Keratinocyte (primary cell): ENCODE results near the gene TMEM217. TPM values are rescaled to one million over a fixed set of nuclear protein-coding genes. Genes with fewer than 3 reads are reported as not detected.

ENCODE experiments used
- DNase-seq: peaks from one replicate; pipeline ENCODE4 v3.0.0-alpha.2; 2011; ENCODE audit warnings: low read depth, missing footprints, low spot score
- FAIRE-seq: peaks from 2 replicates; lab custom pipeline; 2011; peaks lifted over from hg19 to GRCh38; lab: Jason Lieb, UNC
- H2AFZ ChIP-seq: 2 replicates; pipeline ENCODE4 v1.6.0; 2012; ENCODE audit warnings: low read length, control low read depth, inconsistent platforms; ENCODE audit not compliant: control insufficient read depth
- H3K27ac ChIP-seq: 2 replicates; pipeline ENCODE4 v1.5.1; 2011; ENCODE audit warnings: low read length; ENCODE audit not compliant: control insufficient read depth, insufficient read depth
- H3K27me3 ChIP-seq: 3 replicates; pipeline ENCODE4 v1.6.0; 2011; ENCODE audit warnings: low read length; ENCODE audit not compliant: control insufficient read depth, insufficient read depth; ENCODE audit errors: extremely low read depth
- H3K36me3 ChIP-seq, 2 experiments: 2 replicates in 1 of 2; 3 replicates in 1 of 2; pipeline ENCODE4 v1.5.1; 2011; ENCODE audit warnings: low read length in 2 of 2, mild to moderate bottlenecking in 1 of 2; ENCODE audit not compliant: control insufficient read depth in 2 of 2, insufficient read depth in 2 of 2; ENCODE audit errors: extremely low read depth in 1 of 2
- H3K4me1 ChIP-seq: 3 replicates; pipeline ENCODE4 v1.5.1; 2011; ENCODE audit warnings: low read length; ENCODE audit not compliant: control insufficient read depth, insufficient read depth; ENCODE audit errors: extremely low read depth
- H3K4me2 ChIP-seq: 3 replicates; pipeline ENCODE4 v1.6.0; 2011; ENCODE audit warnings: low read depth, low read length; ENCODE audit not compliant: control insufficient read depth, insufficient read depth; ENCODE audit errors: extremely low read depth
- H3K4me3 ChIP-seq, 3 experiments: fragments of 200-600 bp in 1 of 3; sonication (generic) in 1 of 3; 2 replicates in 2 of 3; 3 replicates in 1 of 3; pipeline ENCODE4 v1.5.1; 2011 to 2016; ENCODE audit warnings: low read length in 3 of 3, mild to moderate bottlenecking in 3 of 3, control low read depth in 2 of 3, inconsistent platforms in 1 of 3, low read depth in 1 of 3, mixed read lengths in 1 of 3, mixed run types in 1 of 3, moderate library complexity in 1 of 3; ENCODE audit not compliant: control insufficient read depth in 2 of 3, insufficient read depth in 2 of 3; ENCODE audit errors: extremely low read depth in 1 of 3
- H3K79me2 ChIP-seq: 2 replicates; pipeline ENCODE4 v1.6.0; 2012; ENCODE audit warnings: low read length; ENCODE audit not compliant: control insufficient read depth, insufficient read depth
- H3K9ac ChIP-seq: 3 replicates; pipeline ENCODE4 v1.6.0; 2011; ENCODE audit warnings: low read length; ENCODE audit not compliant: control insufficient read depth, insufficient read depth; ENCODE audit errors: extremely low read depth
- H3K9me1 ChIP-seq: 3 replicates; pipeline ENCODE4 v1.6.0; 2011; ENCODE audit warnings: low read length; ENCODE audit not compliant: control insufficient read depth, insufficient read depth; ENCODE audit errors: extremely low read depth
- H3K9me3 ChIP-seq: 2 replicates; pipeline ENCODE4 v1.5.1; 2012; ENCODE audit warnings: low read depth, low read length; ENCODE audit not compliant: control insufficient read depth
- H4K20me1 ChIP-seq: 3 replicates; pipeline ENCODE4 v1.6.0; 2011; ENCODE audit warnings: low read length; ENCODE audit not compliant: control insufficient read depth, insufficient read depth; ENCODE audit errors: extremely low read depth
- CTCF ChIP-seq, 3 experiments: IDR thresholded peaks in 1 of 3; conservative IDR thresholded peaks in 1 of 3; optimal IDR thresholded peaks in 1 of 3; 2 replicates in 2 of 3; 3 replicates in 1 of 3; pipeline versions ENCODE3 to v1.5.1; 2011; ENCODE audit warnings: low read length in 3 of 3, mild to moderate bottlenecking in 3 of 3, moderate library complexity in 2 of 3, control low read depth in 1 of 3, inconsistent platforms in 1 of 3; ENCODE audit not compliant: insufficient read depth in 2 of 3; ENCODE audit errors: extremely low read depth in 1 of 3
- EZH2 ChIP-seq: IDR thresholded peaks from one replicate; pipeline ENCODE4 v1.6.1; 2012; ENCODE audit warnings: inconsistent platforms, mild to moderate bottlenecking, low read length, moderate library complexity
- dilution Hi-C: fragments of 300-500 bp; cut with MboI; formaldehyde crosslinking; loops from one replicate; pipeline ENCODE4 v1.7.0; 2020; ENCODE audit warnings: low sequenced_read_pairs; ENCODE audit not compliant: extremely low pct_ligation_motif_present
- polyA plus RNA-seq, 5 experiments: library from polyadenylated mRNA; depleted of rRNA in 3 of 5; stranded (reverse) in 3 of 5; stranded (forward) in 1 of 5; unstranded in 1 of 5; fragments of >200 nt; gene quantifications; 1 replicate in 1 of 5; 2 replicates in 3 of 5; 3 replicates in 1 of 5; pipeline versions ENCODE4 v1.2.1 to v1.2.3, GENCODE V29; 2011 to 2012; ENCODE audit warnings: missing spikeins in 2 of 5, low read depth in 1 of 5, low replicate concordance in 1 of 5

Gene TMEM217
- polyA plus RNA-seq, 1 donor (not counting 4 experiments of a cell fraction or from before 2014, with no cell fraction given): 0.80 TPM

- H3K4me1 ChIP-seq: no peaks in the 10 kb centered on the region
- peaks cover 13 to 20% of the 10 kb centered on the region in 2 experiments for H3K36me3 ChIP-seq
- H3K9ac ChIP-seq: no peak overlapping the region
- H3K9me1 ChIP-seq: peaks cover 2% of the 10 kb centered on the region
- H3K79me2 ChIP-seq: no peaks in the 10 kb centered on the region
- no peaks in the 10 kb centered on the region for H3K9me3 ChIP-seq
- FAIRE-seq (no peak), DNase-seq (no peak)
- no peak overlapping the region for H2AFZ ChIP-seq
- H3K27ac ChIP-seq: no peak overlapping the region
- no peaks in the 10 kb centered on the region for H4K20me1 ChIP-seq
- TF ChIP-seq CTCF (optimal IDR thresholded peaks at IDR 0.05 in 1 of 3, IDR thresholded peaks at IDR 0.05 in 1 of 3, conservative IDR thresholded peaks at IDR 0.05 in 1 of 3; ENCODE audit: extremely low read depth in 1 of 3, insufficient read depth in 2 of 3, low read length in 3 of 3): no peak
- TF ChIP-seq EZH2: no peak
- H3K4me3 ChIP-seq: no peak overlapping the region
- H3K4me2 ChIP-seq: no peak overlapping the region
- no peaks in the 10 kb centered on the region for H3K27me3 ChIP-seq
- dilution Hi-C loops: no loop called here
Observed at GRCh38 chr6:37293426-37293825, 35.5 kb upstream of the TMEM217 start.

DNA sequence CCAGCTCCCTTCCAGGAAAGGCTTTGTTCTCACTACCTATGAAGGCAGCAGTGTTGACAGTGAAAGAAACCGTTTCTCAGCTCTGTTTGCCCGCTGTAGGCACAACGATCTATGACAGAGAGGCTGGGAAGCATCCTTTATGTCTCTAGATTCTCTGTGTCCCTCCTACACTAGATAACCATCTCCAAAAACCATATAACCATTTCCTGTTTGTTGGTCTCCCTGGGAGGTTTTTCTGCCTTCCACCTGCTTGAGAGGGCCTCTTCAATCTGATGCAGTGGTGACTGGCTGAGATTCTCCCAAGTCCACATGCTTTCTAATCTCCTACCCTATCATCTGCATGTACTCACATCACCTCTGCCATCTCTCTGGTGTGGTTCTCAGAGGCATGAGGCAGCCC is 32.0 kb upstream of the TMEM217 start:
- no peaks in the 10 kb centered on the region for H3K4me1 ChIP-seq
- H3K79me2 ChIP-seq: no peaks in the 10 kb centered on the region
- no peak for FAIRE-seq
- H3K36me3 ChIP-seq: peaks cover 13 to 26% of the 10 kb centered on the region in 2 experiments
- peaks cover 2% of the 10 kb centered on the region for H3K9me1 ChIP-seq
- no peak overlapping the region for H3K4me2 ChIP-seq
- DNase-seq: no peak
- H3K4me3 ChIP-seq: no peak overlapping the region
- no peaks in the 10 kb centered on the region for H3K27me3 ChIP-seq
- no peaks in the 10 kb centered on the region for H4K20me1 ChIP-seq
- H3K9ac ChIP-seq: no peak overlapping the region
- dilution Hi-C loops: no loop called here
- no peak overlapping the region for H2AFZ ChIP-seq
- no peaks in the 10 kb centered on the region for H3K9me3 ChIP-seq
- no peak for TF ChIP-seq EZH2
- no peak overlapping the region for H3K27ac ChIP-seq

GRCh38 chr6:37288247-37288646 is 30.3 kb upstream of the TMEM217 start:
- no peak overlapping the region for H3K4me3 ChIP-seq
- H3K27ac ChIP-seq: no peak overlapping the region
- no peaks in the 10 kb centered on the region for H3K79me2 ChIP-seq
- H2AFZ ChIP-seq: no peak overlapping the region
- DNase-seq (no peak), FAIRE-seq (no peak)
- no peaks in the 10 kb centered on the region for H3K9me3 ChIP-seq
- H4K20me1 ChIP-seq: no peaks in the 10 kb centered on the region
- peaks cover 2% of the 10 kb centered on the region for H3K9me1 ChIP-seq
- no peaks in the 10 kb centered on the region for H3K27me3 ChIP-seq
- H3K9ac ChIP-seq: no peak overlapping the region
- dilution Hi-C loops: no loop called here
- TF ChIP-seq EZH2: no peak
- TF ChIP-seq CTCF (optimal IDR thresholded peaks at IDR 0.05 in 1 of 3, IDR thresholded peaks at IDR 0.05 in 1 of 3, conservative IDR thresholded peaks at IDR 0.05 in 1 of 3; ENCODE audit: extremely low read depth in 1 of 3, insufficient read depth in 2 of 3, low read length in 3 of 3): no peak
- H3K4me2 ChIP-seq: no peak overlapping the region
- H3K36me3 ChIP-seq: peaks cover 21 to 32% of the 10 kb centered on the region in 2 experiments
- H3K4me1 ChIP-seq: no peaks in the 10 kb centered on the region
